CD4-positive, alpha-beta T cell (primary cell): Measurements from ENCODE around the gene KCNQ4. TPM values are rescaled to one million over a fixed set of nuclear protein-coding genes. Genes with fewer than 3 reads are reported as not detected.

Experiments
- ATAC-seq: fragments of 200-7000 bp; cut with Tn5 transposase; one replicate; pipeline ENCODE4 v1.10.0; 2022; ENCODE audit warnings: mild to moderate bottlenecking; ENCODE audit not compliant: poor library complexity
- CTCF ChIA-PET: fragments of 350-600 bp; sonication (Branson Sonifier 250); formaldehyde crosslinking; loops from one replicate; lab custom pipeline; 2021; ENCODE audit warnings: antibody characterized with exemption, inconsistent platforms; lab: Charles Lee
- POLR2A ChIA-PET: fragments of 350-600 bp; sonication (Branson Sonifier 250); formaldehyde crosslinking; loops from one replicate; lab custom pipeline; 2021; ENCODE audit warnings: antibody characterized with exemption, inconsistent platforms; lab: Charles Lee
- DNase-seq, 14 experiments: peaks; one replicate each; pipeline ENCODE4 v3.0.0-alpha.2; 2013 to 2020; ENCODE audit warnings: mixed read lengths in 2 of 14
- H3K27ac ChIP-seq, 2 donors: one replicate each; pipeline versions ENCODE4 v1.5.1 to v1.7.0; 2013; ENCODE audit warnings: low read length in 2 of 2, low read depth in 1 of 2, mild to moderate bottlenecking in 1 of 2
- H3K27me3 ChIP-seq, 2 experiments: 1 replicate in 1 of 2; 2 replicates in 1 of 2; pipeline versions ENCODE4 v1.6.1 to v1.7.0; 2013; ENCODE audit warnings: low read length in 2 of 2, control low read depth in 1 of 2, mild to moderate bottlenecking in 1 of 2, moderate library complexity in 1 of 2; ENCODE audit not compliant: insufficient read depth in 2 of 2, control insufficient read depth in 1 of 2
- H3K36me3 ChIP-seq: one replicate; pipeline ENCODE4 v1.6.1; 2013; ENCODE audit warnings: low read length, control low read depth; ENCODE audit not compliant: insufficient read depth
- H3K4me1 ChIP-seq: one replicate; pipeline ENCODE4 v1.6.1; 2013; ENCODE audit warnings: low read length, control low read depth; ENCODE audit not compliant: insufficient read depth
- H3K4me3 ChIP-seq: one replicate; pipeline ENCODE4 v1.5.1; 2013; ENCODE audit warnings: mild to moderate bottlenecking, low read length, moderate library complexity
- H3K9me3 ChIP-seq, 2 experiments: 1 replicate in 1 of 2; 2 replicates in 1 of 2; pipeline versions ENCODE4 v1.6.1 to v1.7.0; 2013; ENCODE audit warnings: low read length in 2 of 2, mild to moderate bottlenecking in 2 of 2, control low read depth in 1 of 2, moderate library complexity in 1 of 2; ENCODE audit not compliant: control insufficient read depth in 1 of 2, insufficient read depth in 1 of 2
- H3K27ac Mint-ChIP-seq: one replicate; pipeline ENCODE4 v1.8.0; 2020; ENCODE audit warnings: mixed read lengths
- H3K27me3 Mint-ChIP-seq: one replicate; pipeline ENCODE4 v1.8.0; 2021; ENCODE audit warnings: mixed read lengths
- H3K36me3 Mint-ChIP-seq: one replicate; pipeline ENCODE4 v1.8.0; 2021; ENCODE audit warnings: low read depth, mixed read lengths
- H3K4me1 Mint-ChIP-seq: one replicate; pipeline ENCODE4 v1.8.0; 2021; ENCODE audit warnings: low read depth, mixed read lengths
- H3K4me3 Mint-ChIP-seq: one replicate; pipeline ENCODE4 v1.8.0; 2020; ENCODE audit warnings: mild to moderate bottlenecking, mixed read lengths
- H3K9me3 Mint-ChIP-seq: one replicate; pipeline ENCODE4 v1.8.0; 2020; ENCODE audit warnings: mixed read lengths
- intact Hi-C, 2 experiments: fragments of 100-400 bp; cut with DNase I in 1 of 2; cut with micrococcal nuclease in 1 of 2; formaldehyde crosslinking; loops; one replicate each; pipeline versions ENCODE4 v1.15.1 to v1.9.0; 2023 to 2025; cut with DNase I, micrococcal nuclease
- total RNA-seq, 174 experiments: library from RNA in 2 of 174; stranded (reverse) in 2 of 174; gene quantifications; one replicate each; pipeline ENCODE4 v1.2.3 and lab custom pipeline; 2021 to 2026
- TF ChIP-seq, protein P1 (sequence below): fragments of 200-600 bp; IDR thresholded peaks from one replicate; pipeline ENCODE4 v1.8.0; 2022; ENCODE audit warnings: antibody characterized with exemption, mild to moderate bottlenecking

KCNQ4 gene
- total RNA-seq, 2 experiments from 2014 or later, result 0.25 to 0.30 TPM

- Mint-ChIP-seq H3K4me3 (peak overlapping the region; percentile 94), H3K27me3 (no peaks in the 10 kb centered on the region), H3K4me1 (peaks cover 24% of the 10 kb centered on the region), H3K9me3 (no peaks in the 10 kb centered on the region), H3K27ac (peak overlapping the region; percentile 89), H3K36me3 (no peaks in the 10 kb centered on the region)
- ChIA-PET POLR2A (interaction anchor here (0.7 to 4.0 kb wide), 19 partner anchors 8 to 1123 kb away, joined by 3 to 96 read pairs (median 9); partner anchors contain the start of genes CTPS1, NFYC and PPIE), CTCF (interaction anchor here (1.0 to 2.0 kb wide), 5 partner anchors 9 to 91 kb away, joined by 3 to 7 read pairs (median 4); no protein-coding TSS in a partner anchor)
- DNase-seq (peak in 10 of 14 experiments; percentile 15 to 74 (median 34)), ATAC-seq (peak; percentile 15)
- H3K27ac ChIP-seq, result no peak overlapping the region
- H3K27me3 ChIP-seq, result no peaks in the 10 kb centered on the region
- H3K4me3 ChIP-seq, result peak overlapping the region; percentile 29
- TF ChIP-seq, protein P1, sequence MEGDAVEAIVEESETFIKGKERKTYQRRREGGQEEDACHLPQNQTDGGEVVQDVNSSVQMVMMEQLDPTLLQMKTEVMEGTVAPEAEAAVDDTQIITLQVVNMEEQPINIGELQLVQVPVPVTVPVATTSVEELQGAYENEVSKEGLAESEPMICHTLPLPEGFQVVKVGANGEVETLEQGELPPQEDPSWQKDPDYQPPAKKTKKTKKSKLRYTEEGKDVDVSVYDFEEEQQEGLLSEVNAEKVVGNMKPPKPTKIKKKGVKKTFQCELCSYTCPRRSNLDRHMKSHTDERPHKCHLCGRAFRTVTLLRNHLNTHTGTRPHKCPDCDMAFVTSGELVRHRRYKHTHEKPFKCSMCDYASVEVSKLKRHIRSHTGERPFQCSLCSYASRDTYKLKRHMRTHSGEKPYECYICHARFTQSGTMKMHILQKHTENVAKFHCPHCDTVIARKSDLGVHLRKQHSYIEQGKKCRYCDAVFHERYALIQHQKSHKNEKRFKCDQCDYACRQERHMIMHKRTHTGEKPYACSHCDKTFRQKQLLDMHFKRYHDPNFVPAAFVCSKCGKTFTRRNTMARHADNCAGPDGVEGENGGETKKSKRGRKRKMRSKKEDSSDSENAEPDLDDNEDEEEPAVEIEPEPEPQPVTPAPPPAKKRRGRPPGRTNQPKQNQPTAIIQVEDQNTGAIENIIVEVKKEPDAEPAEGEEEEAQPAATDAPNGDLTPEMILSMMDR, result no peak
- H3K4me1 ChIP-seq, result peaks cover 20% of the 10 kb centered on the region
- no peaks in the 10 kb centered on the region for H3K9me3 ChIP-seq
- intact Hi-C loops, result loop anchor here in 1 of 2 experiments (1.0 to 5.0 kb wide), 6 partner anchors 43 to 1906 kb away; partner anchors contain the start of genes C1orf50, NFYC, P3H1 and RIMS3
- no peaks in the 10 kb centered on the region for H3K36me3 ChIP-seq
These were observed 77.8 kb downstream of the KCNQ4 start for GRCh38 chr1:40861224-40862003.

DNA sequence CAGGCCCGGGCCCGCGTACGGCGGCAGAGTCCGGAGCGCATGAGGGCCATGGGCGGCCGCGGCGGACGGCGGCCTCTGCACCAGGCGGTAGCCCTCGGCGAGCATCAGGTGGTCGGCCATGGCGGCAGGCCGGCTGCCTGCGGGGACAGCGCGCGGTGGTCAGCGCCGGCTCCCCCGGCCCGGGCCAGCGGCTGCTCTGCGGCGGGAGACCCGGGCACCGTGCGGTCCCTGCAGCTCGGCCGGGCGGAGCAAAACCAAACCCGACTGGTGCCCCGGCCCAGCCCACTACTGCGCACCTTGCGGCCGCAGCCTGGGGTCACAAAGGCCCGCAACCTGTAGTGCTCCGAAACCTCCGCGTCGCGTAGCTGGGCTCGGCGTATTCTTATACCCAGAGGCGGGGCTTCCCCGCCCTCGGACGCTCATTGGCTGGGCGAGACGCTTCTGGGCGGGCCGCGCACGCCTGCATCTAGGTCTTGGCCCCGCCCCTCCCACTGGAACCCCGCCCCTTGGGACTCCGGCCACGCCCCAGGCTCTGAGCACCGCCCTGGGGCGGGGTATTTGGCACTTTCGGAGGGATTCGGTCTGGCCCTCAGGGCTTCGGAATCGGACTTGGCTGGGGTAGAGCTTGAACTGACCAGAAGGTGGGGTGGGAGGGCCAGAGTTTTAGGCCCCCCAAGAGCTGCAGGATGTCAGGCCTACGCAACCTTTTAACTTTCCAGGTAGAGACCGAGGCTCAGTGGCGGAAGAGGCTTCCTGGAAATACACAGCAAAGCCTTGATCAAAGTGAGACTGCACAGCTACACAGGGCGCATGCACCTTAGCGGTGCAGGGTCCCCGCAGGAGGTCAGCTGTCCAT is 78.6 kb downstream of the KCNQ4 start, which contains the start of gene CITED4:
Gene CITED4 (minus strand): TSS at position 356 of the 856 bp plus-strand sequence. CDS start 236 bp downstream, at position 120.
- DNase-seq, result peak; percentile 93 to 99 (median 97)
- ATAC-seq, result peak; percentile 94
- H3K9me3 ChIP-seq, result no peaks in the 10 kb centered on the region
- H3K36me3 ChIP-seq, result no peaks in the 10 kb centered on the region
- H3K27ac Mint-ChIP-seq, result peak within 1 kb of the TSS; percentile 96
- H3K9me3 Mint-ChIP-seq, result no peaks in the 10 kb centered on the region
- peak within 1 kb of the TSS; percentile 45 to 67 for H3K27ac ChIP-seq
- H3K27me3 ChIP-seq, result no peaks in the 10 kb centered on the region
- no peaks in the 10 kb centered on the region for H3K36me3 Mint-ChIP-seq
- TF ChIP-seq, protein P1, result no peak
- ChIA-PET POLR2A (interaction anchor here (0.6 to 4.0 kb wide), 31 partner anchors 9 to 1124 kb away, joined by 3 to 96 read pairs (median 4); partner anchors contain the start of genes CTPS1, NFYC, PPIE and ZNF684), CTCF (interaction anchor here (1.0 to 2.0 kb wide), 5 partner anchors 9 to 90 kb away, joined by 3 to 7 read pairs (median 4); no protein-coding TSS in a partner anchor)
- H3K27me3 Mint-ChIP-seq, result no peaks in the 10 kb centered on the region
- peaks cover 20% of the 10 kb centered on the region for H3K4me1 ChIP-seq
- H3K4me3 ChIP-seq, result peak within 1 kb of the TSS; percentile 82
- peaks cover 24% of the 10 kb centered on the region for H3K4me1 Mint-ChIP-seq
- H3K4me3 Mint-ChIP-seq, result peak within 1 kb of the TSS; percentile 95
- intact Hi-C loops, result loop anchor here in 1 of 2 experiments (1.0 to 5.0 kb wide), 6 partner anchors 43 to 1905 kb away; partner anchors contain the start of genes C1orf50, NFYC, P3H1 and RIMS3
